Naive thymus-derived CD4-positive, alpha-beta T cell (primary cell): Measurements from ENCODE around the gene CLC. TPM values are rescaled to one million over a fixed set of nuclear protein-coding genes. Genes with fewer than 3 reads are reported as not detected.

Experiments
- ATAC-seq: fragments of 150-1000 bp; cut with Tn5 transposase; 2 replicates; pipeline ENCODE4 v1.10.0; 2021; ENCODE audit warnings: mild to moderate bottlenecking, moderate library complexity
- CTCF ChIA-PET: fragments of 350-600 bp; sonication (Branson Sonifier 250); formaldehyde crosslinking; loops from one replicate; lab custom pipeline; 2021; ENCODE audit warnings: antibody characterized with exemption; lab: Charles Lee
- POLR2A ChIA-PET: fragments of 350-600 bp; sonication (Branson Sonifier 250); formaldehyde crosslinking; loops from one replicate; lab custom pipeline; 2021; ENCODE audit warnings: antibody characterized with exemption, inconsistent platforms; lab: Charles Lee
- DNase-seq, 9 donors: peaks; one replicate each; pipeline versions ENCODE4 v3.0.0 to v3.0.0-alpha.2; 2020 to 2022; ENCODE audit warnings: mixed read lengths in 1 of 9
- H3K27ac ChIP-seq: one replicate; pipeline ENCODE4 v1.7.0; 2013; ENCODE audit warnings: mild to moderate bottlenecking, low read depth, low read length, moderate library complexity
- H3K27me3 ChIP-seq, 2 donors: one replicate each; pipeline ENCODE4 v1.7.0; 2013; ENCODE audit warnings: low read length in 2 of 2, mild to moderate bottlenecking in 2 of 2, moderate library complexity in 2 of 2; ENCODE audit not compliant: control insufficient read depth in 2 of 2, insufficient read depth in 2 of 2
- H3K36me3 ChIP-seq, 3 experiments: 1 replicate in 2 of 3; 2 replicates in 1 of 3; pipeline ENCODE4 v1.7.0; 2013; ENCODE audit warnings: low read length in 3 of 3, mild to moderate bottlenecking in 3 of 3, moderate library complexity in 1 of 3; ENCODE audit not compliant: insufficient read depth in 3 of 3, control insufficient read depth in 2 of 3
- H3K4me1 ChIP-seq, 2 donors: one replicate each; pipeline ENCODE4 v1.7.0; 2013; ENCODE audit warnings: low read length in 2 of 2, mild to moderate bottlenecking in 2 of 2, moderate library complexity in 1 of 2; ENCODE audit not compliant: control insufficient read depth in 2 of 2, insufficient read depth in 2 of 2
- H3K4me3 ChIP-seq: 2 replicates; pipeline ENCODE4 v1.7.0; 2013; ENCODE audit warnings: mild to moderate bottlenecking, low read length
- H3K9me3 ChIP-seq, 3 experiments: 1 replicate in 2 of 3; 2 replicates in 1 of 3; pipeline ENCODE4 v1.7.0; 2013; ENCODE audit warnings: low read length in 3 of 3; ENCODE audit not compliant: control insufficient read depth in 2 of 3
- H3K27ac Mint-ChIP-seq, 9 donors: one replicate each; pipeline ENCODE4 v1.8.0; 2020 to 2022; ENCODE audit warnings: mixed read lengths in 9 of 9, mild to moderate bottlenecking in 8 of 9, moderate library complexity in 5 of 9, inconsistent platforms in 2 of 9
- H3K27me3 Mint-ChIP-seq, 5 donors: one replicate each; pipeline ENCODE4 v1.8.0; 2021 to 2022; ENCODE audit warnings: mixed read lengths in 5 of 5, mild to moderate bottlenecking in 1 of 5
- H3K36me3 Mint-ChIP-seq, 5 donors: one replicate each; pipeline ENCODE4 v1.8.0; 2020 to 2022; ENCODE audit warnings: mixed read lengths in 5 of 5, mild to moderate bottlenecking in 3 of 5, inconsistent platforms in 1 of 5
- H3K4me1 Mint-ChIP-seq, 7 donors: one replicate each; pipeline ENCODE4 v1.8.0; 2020 to 2022; ENCODE audit warnings: mixed read lengths in 7 of 7, mild to moderate bottlenecking in 3 of 7, inconsistent platforms in 1 of 7
- H3K4me3 Mint-ChIP-seq, 10 donors: one replicate each; pipeline ENCODE4 v1.8.0; 2020 to 2022; ENCODE audit warnings: mild to moderate bottlenecking in 10 of 10, mixed read lengths in 10 of 10, moderate library complexity in 6 of 10, inconsistent platforms in 2 of 10
- H3K9me3 Mint-ChIP-seq, 11 donors: one replicate each; pipeline ENCODE4 v1.8.0; 2020 to 2022; ENCODE audit warnings: mixed read lengths in 11 of 11, mild to moderate bottlenecking in 4 of 11, inconsistent platforms in 1 of 11, moderate library complexity in 1 of 11
- intact Hi-C, 2 donors: fragments of 100-400 bp; cut with micrococcal nuclease; formaldehyde crosslinking; loops; one replicate each; pipeline ENCODE4 v1.15.1; 2023
- polyA plus RNA-seq, 2 donors: library from polyadenylated mRNA; unstranded; fragments of 300-500 nt; fragmentation: Illumina TruSeq; gene quantifications; one replicate each; pipeline ENCODE4 v1.2.3, GENCODE V29; 2021
- total RNA-seq, 6 experiments: library from RNA in 5 of 6; stranded (reverse) in 5 of 6; gene quantifications; 1 replicate in 5 of 6; 2 replicates in 1 of 6; pipeline ENCODE4 v1.2.3 and lab custom pipeline; 2021 to 2026

CLC gene
- total and polyA plus RNA-seq, 7 experiments from 2014 or later, result 0.81 to 50.4 (median 2.0) TPM; not detected in 2

- Histone ChIP-seq H3K27me3 (no peaks in the 10 kb centered on the region), H3K27ac (no peak overlapping the region), H3K4me3 (no peak overlapping the region), H3K4me1 (peaks cover 0 to 9% of the 10 kb centered on the region in 2 donors), H3K36me3 (no peaks in the 10 kb centered on the region), H3K9me3 (no peaks in the 10 kb centered on the region)
- DNase-seq (no peak), ATAC-seq (no peak)
- Mint-ChIP-seq H3K36me3 (peaks cover 0 to 2% (median 0%) of the 10 kb centered on the region in 5 donors), H3K4me1 (peaks cover 14 to 42% (median 32%) of the 10 kb centered on the region in 7 donors), H3K4me3 (peak overlapping the region in 4 of 10 donors; percentile 13 to 27 (median 21)), H3K27ac (peak overlapping the region in 5 of 9 donors; percentile 2 to 73 (median 63)), H3K9me3 (peaks cover 0 to 5% (median 0%) of the 10 kb centered on the region in 11 donors), H3K27me3 (peaks cover 0 to 4% (median 0%) of the 10 kb centered on the region in 5 donors)
- POLR2A ChIA-PET, result no interaction called here
- intact Hi-C loops, result no loop called here
- CTCF ChIA-PET, result interaction anchor here (0.7 kb wide), 1 partner anchor 233 kb away, joined by 3 read pairs; no protein-coding TSS in a partner anchor
Observed at GRCh38 chr19:39736088-39736487, 1.7 kb downstream of the CLC start.

DNA sequence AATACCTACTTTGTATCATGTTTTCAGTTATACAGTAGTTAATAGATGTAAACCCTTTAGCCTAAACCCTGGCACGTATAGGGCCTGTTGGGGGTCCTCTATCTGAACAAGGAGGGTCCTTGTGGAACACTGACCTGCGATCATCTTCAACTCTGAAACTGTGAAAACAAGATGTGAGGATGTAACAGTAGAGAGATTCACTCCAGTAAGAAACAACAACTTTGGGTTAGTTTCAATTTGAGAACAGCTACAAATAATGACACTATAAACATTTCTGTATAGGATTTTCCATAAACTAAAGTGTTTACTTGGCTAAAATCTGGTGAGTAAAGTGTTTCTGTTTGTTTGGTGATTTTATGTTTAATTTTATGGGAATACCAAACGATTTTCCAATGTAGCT is 2.1 kb downstream of the CLC start:
- no peak for ATAC-seq
- no peaks in the 10 kb centered on the region for H3K36me3 ChIP-seq
- Mint-ChIP-seq H3K4me3 (peak overlapping the region in 2 of 10 donors; percentile 19 to 27), H3K27ac (peak overlapping the region in 7 of 9 donors; percentile 2 to 73 (median 40)), H3K4me1 (peaks cover 14 to 40% (median 32%) of the 10 kb centered on the region in 7 donors), H3K27me3 (peaks cover 0 to 4% (median 0%) of the 10 kb centered on the region in 5 donors), H3K9me3 (peaks cover 0 to 5% (median 0%) of the 10 kb centered on the region in 11 donors), H3K36me3 (peaks cover 0 to 2% (median 0%) of the 10 kb centered on the region in 5 donors)
- H3K9me3 ChIP-seq, result no peaks in the 10 kb centered on the region
- ChIA-PET POLR2A (no interaction called here), CTCF (interaction anchor here (0.7 kb wide), 1 partner anchor 232 kb away, joined by 3 read pairs; no protein-coding TSS in a partner anchor)
- no peak overlapping the region for H3K4me3 ChIP-seq
- H3K27ac ChIP-seq, result no peak overlapping the region
- intact Hi-C loops, result no loop called here
- H3K4me1 ChIP-seq, result peaks cover 0 to 9% of the 10 kb centered on the region in 2 donors
- H3K27me3 ChIP-seq, result no peaks in the 10 kb centered on the region
- no peak for DNase-seq

GRCh38 chr19:39733841-39734240 is 4.0 kb downstream of the CLC start:
- CTCF ChIA-PET, result no interaction called here
- POLR2A ChIA-PET, result no interaction called here
- no peaks in the 10 kb centered on the region for H3K9me3 ChIP-seq
- H3K27ac Mint-ChIP-seq, result peak overlapping the region in 1 of 9 donors; percentile 63
- peaks cover 0 to 7% (median 3%) of the 10 kb centered on the region in 5 donors for H3K27me3 Mint-ChIP-seq
- H3K36me3 ChIP-seq, result no peaks in the 10 kb centered on the region
- H3K4me3 ChIP-seq, result no peak overlapping the region
- no peaks in the 10 kb centered on the region for H3K27me3 ChIP-seq
- H3K4me1 ChIP-seq, result peaks cover 0 to 9% of the 10 kb centered on the region in 2 donors
- ATAC-seq (no peak), DNase-seq (no peak)
- H3K27ac ChIP-seq, result no peak overlapping the region
- peaks cover 0 to 2% (median 0%) of the 10 kb centered on the region in 5 donors for H3K36me3 Mint-ChIP-seq
- intact Hi-C loops, result no loop called here
- no peak overlapping the region for H3K4me3 Mint-ChIP-seq
- peaks cover 0 to 5% (median 0%) of the 10 kb centered on the region in 11 donors for H3K9me3 Mint-ChIP-seq
- peaks cover 14 to 29% (median 22%) of the 10 kb centered on the region in 7 donors for H3K4me1 Mint-ChIP-seq

DNA sequence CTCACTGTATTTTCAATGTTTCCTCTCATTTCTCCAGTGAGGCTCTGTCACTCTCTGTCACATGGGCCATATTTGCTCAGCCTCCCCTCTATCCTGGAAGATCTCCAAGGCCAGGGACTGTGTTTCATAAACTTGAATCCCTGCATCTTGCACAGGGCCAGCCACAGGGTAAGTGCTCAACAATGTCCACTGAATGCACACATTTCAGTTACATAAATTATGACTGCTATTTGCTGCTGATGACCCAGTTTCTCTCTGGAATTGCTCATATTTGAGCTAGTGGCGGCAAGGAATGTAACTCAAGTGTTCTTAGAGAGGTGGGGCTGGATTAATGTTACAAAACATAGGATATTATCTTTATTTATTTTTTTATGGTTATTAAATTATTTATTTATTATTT is 6.1 kb downstream of the CLC start:
- Mint-ChIP-seq H3K27me3 (peaks cover 0 to 14% (median 7%) of the 10 kb centered on the region in 5 donors), H3K9me3 (peaks cover 0 to 5% (median 0%) of the 10 kb centered on the region in 11 donors), H3K4me1 (peaks cover 0 to 9% (median 6%) of the 10 kb centered on the region in 7 donors), H3K4me3 (no peak overlapping the region), H3K27ac (no peak overlapping the region), H3K36me3 (peaks cover 0 to 2% (median 0%) of the 10 kb centered on the region in 5 donors)
- CTCF ChIA-PET, result no interaction called here
- POLR2A ChIA-PET, result no interaction called here
- Histone ChIP-seq H3K27ac (no peak overlapping the region), H3K27me3 (no peaks in the 10 kb centered on the region), H3K4me3 (no peak overlapping the region), H3K4me1 (no peaks in the 10 kb centered on the region), H3K9me3 (no peaks in the 10 kb centered on the region), H3K36me3 (no peaks in the 10 kb centered on the region)
- intact Hi-C loops, result no loop called here
- no peak for DNase-seq
- ATAC-seq, result no peak

DNA sequence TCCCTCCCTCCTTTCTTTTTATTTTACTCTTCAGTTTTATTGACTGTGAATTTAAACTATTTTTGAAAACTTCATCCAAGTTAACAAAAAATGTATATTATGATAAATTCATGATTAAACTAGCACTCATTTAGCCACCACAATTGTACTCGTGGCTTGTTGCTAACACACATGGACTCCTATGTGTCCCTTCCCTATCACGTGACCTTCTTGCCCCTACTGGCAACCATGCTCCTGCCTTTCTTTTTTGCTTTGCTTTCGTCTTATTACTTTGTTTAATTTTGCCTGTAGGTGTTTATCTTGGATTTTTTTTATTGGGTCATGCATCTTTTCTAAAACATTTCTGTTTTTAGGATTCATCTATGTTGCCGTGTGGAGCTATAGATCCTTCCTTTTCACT is 8.2 kb downstream of the CLC start:
- CTCF ChIA-PET, result no interaction called here
- Mint-ChIP-seq H3K36me3 (peaks cover 0 to 2% (median 0%) of the 10 kb centered on the region in 5 donors), H3K4me3 (no peak overlapping the region), H3K27me3 (peaks cover 0 to 17% (median 13%) of the 10 kb centered on the region in 5 donors), H3K9me3 (peaks cover 0 to 5% (median 0%) of the 10 kb centered on the region in 11 donors), H3K4me1 (no peaks in the 10 kb centered on the region), H3K27ac (no peak overlapping the region)
- Histone ChIP-seq H3K27me3 (no peaks in the 10 kb centered on the region), H3K4me1 (no peaks in the 10 kb centered on the region), H3K36me3 (no peaks in the 10 kb centered on the region), H3K9me3 (no peaks in the 10 kb centered on the region), H3K4me3 (no peak overlapping the region), H3K27ac (no peak overlapping the region)
- intact Hi-C loops, result no loop called here
- POLR2A ChIA-PET, result no interaction called here
- no peak for DNase-seq
- no peak for ATAC-seq

DNA sequence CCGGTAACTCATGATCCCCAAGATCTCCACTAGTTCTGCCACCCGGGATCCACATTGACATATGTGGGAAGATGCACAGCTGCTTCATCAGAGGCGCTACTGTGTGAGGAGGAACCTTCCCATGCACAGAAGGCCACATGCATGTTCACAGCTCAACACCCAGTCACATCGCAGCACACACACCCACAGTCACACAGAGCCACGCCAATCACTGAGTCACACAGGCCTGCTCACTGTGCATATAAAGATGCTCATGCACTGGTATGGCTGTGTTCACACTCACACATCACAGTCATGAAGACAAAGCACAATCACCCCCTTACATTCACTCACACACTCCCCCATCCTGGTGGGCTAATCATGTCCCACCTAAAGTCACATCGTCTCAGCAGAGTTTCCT is 9.8 kb downstream of the CLC start:
- peaks cover 0 to 3% (median 0%) of the 10 kb centered on the region in 11 donors for H3K9me3 Mint-ChIP-seq
- Histone ChIP-seq H3K36me3 (no peaks in the 10 kb centered on the region), H3K27me3 (no peaks in the 10 kb centered on the region), H3K4me3 (no peak overlapping the region), H3K9me3 (no peaks in the 10 kb centered on the region), H3K4me1 (no peaks in the 10 kb centered on the region), H3K27ac (no peak overlapping the region)
- ChIA-PET CTCF (interaction anchor here (0.6 kb wide), 1 partner anchor 1230 kb away, joined by 3 read pairs; no protein-coding TSS in a partner anchor), POLR2A (no interaction called here)
- ATAC-seq (no peak), DNase-seq (no peak)
- H3K4me1 Mint-ChIP-seq, result no peaks in the 10 kb centered on the region
- peaks cover 0 to under 1% (median 0%) of the 10 kb centered on the region in 5 donors for H3K36me3 Mint-ChIP-seq
- intact Hi-C loops, result no loop called here
- H3K4me3 Mint-ChIP-seq, result no peak overlapping the region
- no peak overlapping the region for H3K27ac Mint-ChIP-seq
- H3K27me3 Mint-ChIP-seq, result peaks cover 0 to 28% (median 9%) of the 10 kb centered on the region in 5 donors
